OCI-LY1 (cell line): ENCODE results near the gene CMIP.
A peak's percentile ranks its signal among the peaks of the same experiment; 100 is the strongest.

ENCODE experiments used
- H2AFZ ChIP-seq: fragments of 200-600 bp; sonication (generic), shearing (Covaris generic); 2 replicates; pipeline ENCODE4 v1.6.0; 2014; ENCODE audit warnings: antibody characterized with exemption, mild to moderate bottlenecking, low read length
- H3F3A ChIP-seq: fragments of 200-600 bp; sonication (generic), shearing (Covaris generic); 2 replicates; pipeline ENCODE4 v1.6.0; 2014; ENCODE audit warnings: mild to moderate bottlenecking, antibody characterized with exemption, low read length, moderate library complexity; ENCODE audit not compliant: insufficient read depth
- H3K27ac ChIP-seq: fragments of 200-600 bp; sonication (generic); 2 replicates; pipeline ENCODE4 v1.5.1; 2014; ENCODE audit warnings: low read length, mixed run types, mild to moderate bottlenecking, low read depth; ENCODE audit not compliant: poor library complexity, severe bottlenecking
- H3K27me3 ChIP-seq: fragments of 200-600 bp; sonication (generic); 2 replicates; pipeline ENCODE4 v1.6.0; 2014; ENCODE audit warnings: antibody characterized with exemption, mild to moderate bottlenecking, low read length, moderate library complexity; ENCODE audit not compliant: insufficient read depth
- H3K36me3 ChIP-seq: fragments of 200-600 bp; sonication (generic); 2 replicates; pipeline ENCODE4 v1.6.1; 2014; ENCODE audit warnings: mild to moderate bottlenecking, antibody characterized with exemption, low read length, moderate library complexity, mixed read lengths; ENCODE audit not compliant: insufficient read depth
- H3K4me1 ChIP-seq: fragments of 200-600 bp; sonication (generic); 2 replicates; pipeline ENCODE4 v1.5.1; 2014; ENCODE audit warnings: mild to moderate bottlenecking, low read length, moderate library complexity; ENCODE audit not compliant: insufficient read depth, severe bottlenecking
- H3K4me2 ChIP-seq: fragments of 200-600 bp; sonication (generic), shearing (Covaris generic); 2 replicates; pipeline ENCODE4 v1.6.1; 2014; ENCODE audit warnings: low read length
- H3K4me3 ChIP-seq: fragments of 200-600 bp; sonication (generic); 2 replicates; pipeline ENCODE4 v1.5.1; 2014; ENCODE audit warnings: low read length, low read depth, mild to moderate bottlenecking, mixed read lengths; ENCODE audit not compliant: poor library complexity, severe bottlenecking
- H3K79me2 ChIP-seq: fragments of 200-600 bp; shearing (Covaris generic); 2 replicates; pipeline ENCODE4 v1.6.1; 2016; ENCODE audit warnings: mixed run types, low read length, mixed read lengths; ENCODE audit not compliant: insufficient read depth
- H3K9ac ChIP-seq: fragments of 200-600 bp; sonication (generic), shearing (Covaris generic); 2 replicates; pipeline ENCODE4 v1.6.1; 2014; ENCODE audit warnings: mild to moderate bottlenecking, low read length, mixed read lengths
- H3K9me2 ChIP-seq: fragments of 200-600 bp; sonication (generic), shearing (Covaris generic); 2 replicates; pipeline ENCODE4 v1.6.1; 2014; ENCODE audit warnings: low read depth, mild to moderate bottlenecking, low read length, mixed read lengths
- H3K9me3 ChIP-seq: fragments of 200-600 bp; shearing (Covaris generic); 2 replicates; pipeline ENCODE4 v1.6.1; 2014; ENCODE audit warnings: low read length, mixed read lengths
- H4K20me1 ChIP-seq: fragments of 200-600 bp; sonication (generic), shearing (Covaris generic); 2 replicates; pipeline ENCODE4 v1.6.0; 2016; ENCODE audit warnings: mild to moderate bottlenecking, low read length; ENCODE audit not compliant: insufficient read depth
- CTCF ChIP-seq: fragments of 200-600 bp; sonication (generic), shearing (Covaris generic); IDR thresholded peaks from 2 replicates; pipeline ENCODE4 v1.5.1; 2017; ENCODE audit warnings: mild to moderate bottlenecking, antibody characterized with exemption, low read length, moderate library complexity, mixed read lengths
- EZH2 ChIP-seq: fragments of 200-600 bp; sonication (generic), shearing (Covaris generic); IDR thresholded peaks from 2 replicates; pipeline ENCODE4 v1.8.0; 2017; ENCODE audit warnings: borderline replicate concordance, mixed run types, mild to moderate bottlenecking, antibody characterized with exemption, low read length, moderate library complexity, mixed read lengths

The CMIP gene

DNA sequence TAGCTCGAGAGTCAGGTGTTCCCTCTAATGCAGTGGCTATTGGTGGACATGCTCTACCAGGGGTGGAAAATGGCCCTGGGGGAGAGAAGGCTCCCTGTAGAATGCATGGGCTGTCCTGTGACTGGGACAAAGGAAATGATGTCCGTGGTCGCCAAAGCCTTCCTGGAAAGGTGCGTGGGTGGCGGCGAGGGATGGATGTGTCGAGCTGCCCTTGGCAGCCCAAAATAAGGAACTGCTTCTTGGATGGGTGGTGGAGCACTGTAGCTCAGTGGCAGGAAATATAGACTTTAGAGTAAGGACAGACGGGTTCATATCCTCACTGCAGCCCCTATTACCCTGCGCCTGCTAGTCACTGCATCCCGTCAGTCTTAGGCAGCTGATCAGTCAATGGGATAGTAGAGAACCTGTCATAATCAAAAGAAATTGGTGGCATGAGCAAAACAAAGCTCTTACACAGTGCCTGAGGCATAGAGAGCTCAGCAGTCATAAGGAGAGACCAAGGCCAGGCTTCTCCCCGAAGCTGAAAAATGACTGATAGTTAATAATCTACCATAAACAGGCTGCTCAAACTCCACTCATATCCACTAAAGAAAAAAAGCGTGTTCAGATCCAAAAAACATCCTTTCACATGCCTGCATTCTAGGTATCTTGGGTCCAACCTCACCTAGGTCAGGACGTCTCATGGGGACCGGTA, 211.0 kb downstream of the CMIP start:
- Histone ChIP-seq H3F3A (no peaks in the 10 kb centered on the region), H3K4me2 (no peak overlapping the region), H3K4me1 (peaks cover 36% of the 10 kb centered on the region), H3K79me2 (no peaks in the 10 kb centered on the region), H3K9me2 (no peaks in the 10 kb centered on the region), H4K20me1 (no peaks in the 10 kb centered on the region), H3K27ac (peak overlapping the region; percentile 4), H2AFZ (no peak overlapping the region), H3K4me3 (no peak overlapping the region), H3K27me3 (no peaks in the 10 kb centered on the region), H3K36me3 (peaks cover 69% of the 10 kb centered on the region), H3K9me3 (no peaks in the 10 kb centered on the region), H3K9ac (no peak overlapping the region)
- TF ChIP-seq CTCF: no peak
- no peak for TF ChIP-seq EZH2

- no peak overlapping the region for H3K27ac ChIP-seq
- H3K4me2 ChIP-seq: no peak overlapping the region
- H3K4me3 ChIP-seq: no peak overlapping the region
- no peaks in the 10 kb centered on the region for H3K9me2 ChIP-seq
- H3K27me3 ChIP-seq: no peaks in the 10 kb centered on the region
- peaks cover 84% of the 10 kb centered on the region for H3K36me3 ChIP-seq
- no peaks in the 10 kb centered on the region for H3K79me2 ChIP-seq
- no peak overlapping the region for H2AFZ ChIP-seq
- no peaks in the 10 kb centered on the region for H4K20me1 ChIP-seq
- no peaks in the 10 kb centered on the region for H3F3A ChIP-seq
- peaks cover 20% of the 10 kb centered on the region for H3K4me1 ChIP-seq
- H3K9ac ChIP-seq: no peak overlapping the region
- no peaks in the 10 kb centered on the region for H3K9me3 ChIP-seq
- TF ChIP-seq CTCF (no peak), EZH2 (no peak)
Observed at GRCh38 chr16:81657224-81657623, 212.6 kb downstream of the CMIP start.

GRCh38 chr16:81657781-81658180, 213.2 kb downstream of the CMIP start:
- H4K20me1 ChIP-seq: no peaks in the 10 kb centered on the region
- H3K9me2 ChIP-seq: no peaks in the 10 kb centered on the region
- H2AFZ ChIP-seq: no peak overlapping the region
- no peak overlapping the region for H3K27ac ChIP-seq
- H3K27me3 ChIP-seq: no peaks in the 10 kb centered on the region
- H3K4me3 ChIP-seq: no peak overlapping the region
- H3F3A ChIP-seq: no peaks in the 10 kb centered on the region
- peaks cover 86% of the 10 kb centered on the region for H3K36me3 ChIP-seq
- TF ChIP-seq CTCF: no peak
- TF ChIP-seq EZH2: no peak
- no peaks in the 10 kb centered on the region for H3K9me3 ChIP-seq
- H3K79me2 ChIP-seq: no peaks in the 10 kb centered on the region
- no peak overlapping the region for H3K4me2 ChIP-seq
- H3K4me1 ChIP-seq: peaks cover 20% of the 10 kb centered on the region
- no peak overlapping the region for H3K9ac ChIP-seq
